Stimulated activated CD4-positive, alpha-beta T cell treated with anti-CD3 and anti-CD28 coated beads, Interleukin-15, amount 100 ng/mL, for 1 hour (primary cell): ENCODE data around the gene ELOA.

Experiments
- DNase-seq, 2 donors: peaks; one replicate each; pipeline ENCODE4 v3.0.0-alpha.2; 2020; ENCODE audit warnings: low read depth in 1 of 2, low spot score in 1 of 2

Gene ELOA

GRCh38 chr1:23736437-23737134, 6.7 kb upstream of the ELOA start:
- no peak for DNase-seq

DNA sequence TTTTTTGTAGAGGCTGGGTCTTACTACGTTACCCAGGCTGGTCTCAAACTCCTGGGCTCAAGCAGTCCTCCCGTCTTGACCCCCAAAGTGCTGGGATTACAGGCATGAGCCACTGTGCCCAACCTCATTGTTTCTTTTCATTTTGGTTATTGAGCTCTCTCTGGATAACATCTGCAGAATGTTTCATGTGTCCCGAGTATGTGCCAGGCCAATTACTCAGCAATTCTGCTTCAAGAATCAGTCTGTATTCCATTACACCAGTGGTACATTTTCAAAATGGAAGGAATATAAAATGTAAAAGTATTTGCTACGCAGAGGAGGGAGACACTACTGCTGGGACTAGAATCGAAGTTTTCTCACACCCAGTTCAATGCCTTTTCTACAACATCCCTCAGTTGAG, 1.7 kb upstream of the ELOA start:
- no peak for DNase-seq

DNA sequence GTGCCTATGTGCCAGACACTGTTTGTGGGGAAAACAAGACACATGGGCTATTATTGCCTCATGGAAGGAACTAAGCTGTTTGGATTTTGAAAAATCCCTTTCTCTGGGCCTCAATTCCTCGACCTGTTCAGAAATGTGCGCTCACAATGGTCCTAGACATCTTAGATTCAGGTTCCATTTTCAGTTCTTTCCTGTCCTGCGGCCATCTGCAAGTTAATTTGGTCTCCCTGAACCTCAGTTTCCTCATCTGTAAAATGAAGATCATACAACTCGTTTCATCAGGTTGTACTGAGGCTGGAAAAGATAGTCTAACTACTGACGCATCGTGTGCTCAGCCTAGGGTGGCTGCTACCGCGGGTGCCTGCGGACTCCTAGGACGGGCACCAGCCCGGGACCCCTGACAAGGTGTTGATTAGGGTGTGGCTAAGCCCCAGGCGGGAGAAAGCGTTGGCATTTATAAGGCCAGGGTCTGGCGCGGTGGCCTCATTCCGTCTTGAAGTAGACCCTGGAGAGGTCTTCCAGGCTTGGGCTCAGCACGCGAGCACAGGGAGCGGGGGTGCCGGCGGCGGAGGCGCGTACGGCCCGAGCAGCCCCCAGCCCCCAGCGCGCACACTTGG, 493 bp upstream of the ELOA start:
- DNase-seq = no peak

GRCh38 chr1:23745515-23745914, 2.2 kb downstream of the ELOA start:
- DNase-seq = no peak

- no peak for DNase-seq
Measured at GRCh38 chr1:23748016-23748415, 4.7 kb downstream of the ELOA start.

- no peak for DNase-seq
Measured at GRCh38 chr1:23751050-23751814, 8.0 kb downstream of the ELOA start.

DNA sequence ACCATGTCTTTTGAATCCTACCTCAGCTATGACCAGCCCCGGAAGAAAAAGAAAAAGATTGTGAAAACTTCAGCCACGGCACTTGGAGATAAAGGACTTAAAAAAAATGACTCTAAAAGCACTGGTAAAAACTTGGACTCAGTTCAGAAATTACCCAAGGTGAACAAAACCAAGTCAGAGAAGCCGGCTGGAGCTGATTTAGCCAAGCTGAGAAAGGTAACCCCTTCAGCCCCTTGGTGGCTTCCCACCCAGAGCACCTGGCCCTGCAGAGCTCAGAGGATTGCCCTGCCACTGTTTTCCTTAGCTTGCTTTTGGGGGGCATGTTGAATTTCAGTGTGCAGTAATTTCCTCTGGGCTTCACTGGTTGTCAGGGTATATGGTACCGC, 8.5 kb downstream of the ELOA start:
- no peak for DNase-seq

- no peak for DNase-seq
Measured at GRCh38 chr1:23752909-23753308, 9.6 kb downstream of the ELOA start.

DNA sequence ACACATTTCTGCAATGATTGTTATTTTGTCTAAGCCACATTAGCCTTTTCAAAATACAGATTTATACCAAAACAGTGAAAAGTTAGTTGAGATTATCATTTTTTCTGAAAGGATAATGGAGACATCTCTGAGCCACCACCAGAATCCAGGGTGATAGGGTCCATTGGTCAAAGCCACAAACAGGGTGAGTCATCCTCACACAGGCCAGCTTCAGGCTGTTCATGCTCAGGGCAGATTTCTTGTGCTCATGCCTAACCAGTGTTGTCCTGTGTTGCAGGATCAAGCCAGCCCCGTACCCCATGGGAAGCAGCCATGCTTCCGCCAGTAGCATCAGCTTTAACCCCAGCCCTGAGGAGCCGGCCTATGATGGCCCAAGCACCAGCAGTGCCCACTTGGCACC, 13.4 kb downstream of the ELOA start:
- no peak for DNase-seq

DNA sequence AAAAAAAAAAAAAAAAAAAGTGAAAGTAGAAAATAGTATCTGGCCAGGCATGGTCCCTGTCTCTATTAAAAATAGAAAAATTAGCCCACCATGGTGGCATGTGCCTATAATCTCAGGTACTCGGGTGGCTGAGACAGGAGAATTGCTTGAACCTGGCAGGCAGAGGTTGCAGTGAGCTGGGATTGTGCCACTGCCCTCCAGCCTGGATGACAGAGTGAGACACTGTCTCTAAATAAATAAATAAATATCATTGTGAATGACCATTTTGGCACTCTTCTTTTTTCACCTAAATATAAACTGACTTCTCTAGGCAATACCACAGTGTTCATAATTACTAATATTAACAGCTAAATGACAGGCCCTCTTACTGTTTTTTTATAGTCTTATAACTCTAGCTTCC, 14.5 kb downstream of the ELOA start:
- no peak for DNase-seq

GRCh38 chr1:23759277-23759676, 16.0 kb downstream of the ELOA start:
- no peak for DNase-seq

DNA sequence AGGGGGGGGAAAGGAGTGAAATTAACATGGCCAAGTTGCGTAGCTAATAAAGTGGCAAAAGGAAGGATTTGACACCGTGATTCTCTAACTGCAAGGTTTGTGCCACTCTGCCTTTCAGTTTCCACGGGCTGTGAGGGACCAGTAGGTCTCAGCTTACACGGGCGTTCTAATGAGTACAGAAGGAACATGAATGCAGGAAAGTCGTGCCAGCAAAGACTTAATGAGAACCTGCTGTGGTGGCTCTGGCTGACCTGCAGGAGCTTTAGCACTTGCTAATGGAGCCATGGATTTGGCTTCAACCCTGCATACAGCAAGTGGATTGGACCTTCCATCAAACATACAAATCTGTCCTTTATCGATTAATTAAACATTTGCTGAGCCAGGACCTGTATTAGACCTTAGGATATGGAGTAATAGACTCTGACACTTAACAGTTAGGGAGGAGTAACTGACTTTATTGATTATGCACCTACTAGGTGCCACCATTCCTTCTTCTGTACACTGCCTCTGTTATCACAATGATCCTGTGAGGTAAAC, 19.8 kb downstream of the ELOA start:
- DNase-seq = no peak

- no peak for DNase-seq
Measured at GRCh38 chr1:23768733-23769132, 25.5 kb downstream of the ELOA start.

- peak; percentile 70 to 78 for DNase-seq
Measured at GRCh38 chr1:23772049-23772853, 29.0 kb downstream of the ELOA start.

- DNase-seq = no peak
Measured at GRCh38 chr1:23772854-23773242, 29.6 kb downstream of the ELOA start.

- DNase-seq = no peak
Measured at GRCh38 chr1:23774174-23774880, 31.1 kb downstream of the ELOA start.

DNA sequence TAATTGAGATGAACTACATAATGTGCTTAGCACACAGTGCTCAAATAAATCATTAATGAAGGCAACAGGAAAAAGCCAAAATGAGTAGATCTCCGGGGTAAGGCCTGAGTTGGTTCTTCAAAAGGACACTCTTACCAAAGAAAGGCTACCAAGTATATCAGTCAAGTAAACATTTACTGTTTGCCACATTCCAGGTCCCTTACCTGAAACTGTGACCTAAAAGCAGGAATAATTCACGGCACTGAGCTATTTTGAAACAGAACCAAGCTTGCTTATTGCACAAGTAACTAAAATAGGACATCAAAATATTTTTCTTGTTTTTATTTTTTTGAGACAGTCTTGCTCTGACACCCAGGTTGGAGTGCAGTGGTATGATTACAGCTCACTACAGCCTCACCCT, 32.9 kb downstream of the ELOA start:
- DNase-seq = no peak

DNA sequence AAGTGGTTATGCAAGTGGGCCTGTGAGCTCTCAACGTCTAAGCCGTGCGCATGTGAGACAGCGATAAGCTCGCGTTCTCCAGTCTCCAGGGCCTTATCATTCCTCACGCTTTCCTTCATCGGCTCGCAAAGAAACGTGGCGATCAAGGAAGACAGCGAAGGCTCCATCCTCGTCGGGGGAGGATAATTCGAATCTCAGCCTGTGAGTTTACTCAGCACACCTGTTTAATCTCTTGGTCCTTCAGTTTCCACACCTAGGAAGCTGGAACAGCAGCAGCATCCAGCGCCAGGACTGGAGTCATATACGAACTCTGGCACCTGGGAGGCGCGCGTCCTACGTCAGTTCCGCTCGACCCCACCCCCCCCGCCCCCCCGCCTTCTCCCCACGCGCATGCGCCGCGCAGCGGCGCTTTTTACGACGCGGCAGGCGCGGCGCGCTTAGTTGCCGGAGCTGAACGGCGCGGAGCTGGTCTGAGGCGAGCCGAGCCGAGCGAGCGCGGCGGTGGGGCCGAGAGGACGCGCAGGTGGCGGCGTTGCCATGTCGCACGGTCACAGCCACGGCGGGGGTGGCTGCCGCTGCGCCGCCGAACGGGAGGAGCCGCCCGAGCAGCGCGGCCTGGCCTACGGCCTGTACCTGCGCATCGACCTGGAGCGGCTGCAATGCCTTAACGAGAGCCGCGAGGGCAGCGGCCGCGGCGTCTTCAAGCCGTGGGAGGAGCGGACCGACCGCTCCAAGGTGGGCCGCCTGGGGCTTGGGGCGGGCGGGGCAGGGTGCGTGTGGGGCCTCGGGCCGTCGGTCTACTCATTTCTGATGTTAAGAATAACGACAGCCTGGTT, 34.9 kb downstream of the ELOA start, which contains the start of gene PITHD1:
Gene PITHD1, plus strand, starts transcription at position 440 of the 836 bp plus-strand sequence. Its CDS starts 98 bp downstream, at position 538.
- DNase-seq = peak; percentile 65 to 71

DNA sequence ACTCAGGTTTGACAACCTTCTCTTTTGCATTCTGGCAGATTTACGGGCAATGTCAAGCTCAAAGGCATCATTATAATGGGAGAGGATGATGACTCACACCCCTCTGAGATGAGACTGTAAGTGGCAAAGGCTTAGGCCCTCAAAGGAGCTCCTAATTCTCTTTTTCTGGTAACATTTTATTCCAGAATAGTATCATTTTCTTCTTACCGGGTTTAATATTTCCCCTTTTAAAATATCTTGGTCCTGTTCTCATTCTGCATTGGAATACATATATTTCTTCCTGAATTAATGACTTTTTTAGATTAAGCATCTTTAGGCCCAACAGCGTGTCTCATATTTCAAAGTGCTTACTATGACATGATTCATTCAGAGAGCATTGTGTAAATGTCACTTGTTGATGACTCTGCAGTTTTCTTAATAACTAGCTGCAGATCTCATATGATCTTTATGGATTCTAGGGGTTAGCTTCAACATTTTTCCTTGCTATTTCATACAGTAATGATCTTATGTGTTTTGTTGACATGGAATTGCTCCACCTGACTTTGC, 36.6 kb downstream of the ELOA start:
- DNase-seq = no peak
